ENCODE data around the gene CTSC. TPM values are rescaled to one million over a fixed set of nuclear protein-coding genes. Genes with fewer than 3 reads are reported as not detected.

Gene CTSC
- total RNA-seq, 1 donor from 2014 or later, result 445 TPM

- no peaks in the 10 kb centered on the region for H3K36me3 ChIP-seq
- H3K27ac ChIP-seq, result no peak overlapping the region
- H3K27me3 ChIP-seq (ENCODE audit: low read depth), result no peaks in the 10 kb centered on the region
- ATAC-seq, result no peak
- TF ChIP-seq CTCF (IDR thresholded peaks at IDR 0.05), result no peak
- intact Hi-C loops (cut with DNase I), result no loop called here
- H3K4me1 ChIP-seq, result peaks cover 17% of the 10 kb centered on the region
- DNase-seq, result no peak
- no peak overlapping the region for H3K4me3 ChIP-seq
- no peaks in the 10 kb centered on the region for H3K9me3 ChIP-seq
Measured at GRCh38 chr11:88317536-88317935, 20.0 kb downstream of the CTSC start.

- DNase-seq (no peak), ATAC-seq (no peak)
- Histone ChIP-seq H3K36me3 (peaks cover 10% of the 10 kb centered on the region), H3K4me3 (no peak overlapping the region), H3K27ac (no peak overlapping the region), H3K9me3 (no peaks in the 10 kb centered on the region), H3K4me1 (peaks cover 17% of the 10 kb centered on the region), H3K27me3 (ENCODE audit: low read depth) (no peaks in the 10 kb centered on the region)
- intact Hi-C loops (cut with DNase I), result no loop called here
- no peak for TF ChIP-seq CTCF (IDR thresholded peaks at IDR 0.05)
Measured at GRCh38 chr11:88315981-88316441, 21.5 kb downstream of the CTSC start.

GRCh38 chr11:88315015-88315414 lies 22.5 kb downstream of the CTSC start:
- peak in 1 of 2 donors; percentile 38 for ATAC-seq
- intact Hi-C loops (cut with DNase I), result no loop called here
- Histone ChIP-seq H3K27me3 (ENCODE audit: low read depth) (no peaks in the 10 kb centered on the region), H3K4me3 (no peak overlapping the region), H3K4me1 (peaks cover 12% of the 10 kb centered on the region), H3K36me3 (peaks cover 12% of the 10 kb centered on the region), H3K9me3 (no peaks in the 10 kb centered on the region), H3K27ac (no peak overlapping the region)
- no peak for TF ChIP-seq CTCF (IDR thresholded peaks at IDR 0.05)
- DNase-seq, result no peak

GRCh38 chr11:88313441-88313840 lies 24.1 kb downstream of the CTSC start:
- DNase-seq, result no peak

GRCh38 chr11:88312628-88313027 lies 24.9 kb downstream of the CTSC start:
- H3K9me3 ChIP-seq, result no peaks in the 10 kb centered on the region
- no peak overlapping the region for H3K4me3 ChIP-seq
- no peak overlapping the region for H3K27ac ChIP-seq
- no peak for DNase-seq
- no peak for TF ChIP-seq CTCF (IDR thresholded peaks at IDR 0.05)
- peaks cover 20% of the 10 kb centered on the region for H3K36me3 ChIP-seq
- no peaks in the 10 kb centered on the region for H3K27me3 ChIP-seq (ENCODE audit: low read depth)
- no peak for ATAC-seq
- peaks cover 4% of the 10 kb centered on the region for H3K4me1 ChIP-seq
- intact Hi-C loops (cut with DNase I), result no loop called here

More at GRCh38 chr11:88313441-88313840, 24.1 kb downstream of the CTSC start:
- peaks cover 20% of the 10 kb centered on the region for H3K36me3 ChIP-seq
- peaks cover 8% of the 10 kb centered on the region for H3K4me1 ChIP-seq
- H3K27me3 ChIP-seq (ENCODE audit: low read depth), result no peaks in the 10 kb centered on the region
- no peak for TF ChIP-seq CTCF (IDR thresholded peaks at IDR 0.05)
- no peak overlapping the region for H3K27ac ChIP-seq
- no peaks in the 10 kb centered on the region for H3K9me3 ChIP-seq
- intact Hi-C loops (cut with DNase I), result no loop called here
- ATAC-seq, result no peak
- H3K4me3 ChIP-seq, result no peak overlapping the region

GRCh38 chr11:88310246-88310645 lies 27.3 kb downstream of the CTSC start:
- intact Hi-C loops (cut with DNase I), result no loop called here
- Histone ChIP-seq H3K27ac (no peak overlapping the region), H3K27me3 (ENCODE audit: low read depth) (no peaks in the 10 kb centered on the region), H3K9me3 (no peaks in the 10 kb centered on the region), H3K36me3 (peaks cover 31% of the 10 kb centered on the region), H3K4me3 (no peak overlapping the region), H3K4me1 (no peaks in the 10 kb centered on the region)
- TF ChIP-seq CTCF (IDR thresholded peaks at IDR 0.05), result no peak
- ATAC-seq (no peak), DNase-seq (no peak)

Measured in lower lobe of right lung (tissue), 2 donors.